Eye (tissue), 1 donor: Measurements from ENCODE around the gene ZBTB20.

ENCODE experiments used
- DNase-seq: peaks from one replicate; pipeline ENCODE4 v3.0.0-alpha.2; 2015

The ZBTB20 gene

GRCh38 chr3:114619771-114620170 is 527.3 kb downstream of the ZBTB20 start:
- no peak for DNase-seq

DNA sequence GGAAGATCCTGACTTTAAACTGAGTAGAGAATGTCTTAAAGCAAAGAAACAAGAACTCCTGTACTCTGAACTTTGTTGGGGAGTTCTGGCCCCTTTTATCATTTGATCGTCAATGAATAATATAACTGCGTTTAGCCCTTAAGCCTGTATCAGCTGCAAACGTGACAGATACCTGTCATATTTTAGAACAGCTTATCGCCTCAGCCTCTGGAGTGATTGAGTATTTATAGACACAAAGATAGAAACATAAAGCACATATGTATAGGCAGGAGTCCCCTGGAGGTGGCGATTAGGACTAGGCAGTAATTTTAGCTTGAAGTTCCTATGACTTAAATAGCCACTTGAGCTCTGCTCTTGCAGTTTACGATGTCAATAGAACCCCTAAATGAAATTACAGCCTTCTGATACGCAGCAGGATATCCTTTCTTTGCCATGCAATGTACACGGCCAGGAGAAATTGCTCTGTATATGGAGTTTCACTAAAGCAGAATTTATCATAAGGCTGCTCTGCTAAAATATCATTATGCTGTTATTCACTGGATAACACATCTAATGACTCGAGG is 531.5 kb downstream of the ZBTB20 start:
- DNase-seq, result no peak

GRCh38 chr3:114609973-114610630 is 537.0 kb downstream of the ZBTB20 start:
- DNase-seq, result no peak

DNA sequence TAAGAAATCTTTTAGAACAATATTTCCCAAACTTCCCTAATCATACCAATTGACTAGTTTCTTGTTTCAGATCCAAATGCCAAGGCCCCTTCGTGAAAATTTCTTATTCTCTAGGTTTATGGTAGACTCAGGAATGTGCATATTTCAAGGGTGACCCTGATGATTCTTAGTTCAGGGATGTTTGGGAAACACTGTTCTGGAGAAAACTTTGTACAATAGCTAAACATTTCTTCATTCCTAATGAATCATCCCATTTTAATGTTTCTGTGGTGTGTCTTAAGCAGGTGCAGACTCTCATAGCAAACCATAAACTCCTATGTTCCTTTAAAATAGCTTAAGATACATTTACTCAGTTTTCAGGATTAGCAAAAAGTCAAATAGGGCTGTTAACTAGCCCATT is 538.8 kb downstream of the ZBTB20 start:
- DNase-seq, result no peak

- no peak for DNase-seq
Measured at GRCh38 chr3:114606336-114606735, 540.8 kb downstream of the ZBTB20 start.

DNA sequence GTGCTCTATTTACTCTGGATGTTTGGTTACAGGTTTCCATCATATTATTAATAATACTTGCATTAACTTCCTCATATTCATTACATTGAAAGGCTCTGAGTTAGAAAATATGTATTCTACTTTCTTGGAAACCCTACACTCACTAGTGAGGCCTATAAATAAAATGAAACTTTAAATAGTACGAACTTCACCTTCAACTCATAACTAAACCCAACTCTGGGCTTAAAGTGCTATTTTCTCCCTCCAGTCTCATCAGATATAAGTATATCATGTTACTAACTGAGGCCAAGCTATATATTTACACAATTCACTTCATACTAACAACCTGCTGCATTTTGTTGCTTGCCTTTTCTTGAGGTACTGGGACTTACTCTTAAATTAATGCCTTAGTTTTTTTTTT is 546.5 kb downstream of the ZBTB20 start:
- DNase-seq, result no peak

GRCh38 chr3:114597871-114598270 is 549.2 kb downstream of the ZBTB20 start:
- no peak for DNase-seq

DNA sequence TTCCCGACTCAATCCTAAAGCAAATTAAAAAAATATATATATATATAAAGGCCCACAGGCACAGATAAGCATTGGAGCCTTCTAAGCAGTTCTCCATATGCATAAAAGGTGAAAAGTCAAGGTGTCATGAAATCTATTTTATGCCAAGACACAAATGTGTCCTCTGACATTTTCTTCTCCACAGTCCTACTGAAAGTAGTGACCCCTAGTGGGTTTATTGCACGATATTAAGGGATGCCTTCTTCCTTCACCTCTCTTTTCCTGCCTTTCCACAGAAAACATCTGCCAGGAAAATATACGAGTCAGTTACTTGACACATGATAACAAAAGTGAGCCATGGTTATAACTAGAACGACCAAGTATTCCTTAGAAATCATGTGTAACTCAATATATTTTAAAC is 550.1 kb downstream of the ZBTB20 start:
- no peak for DNase-seq

DNA sequence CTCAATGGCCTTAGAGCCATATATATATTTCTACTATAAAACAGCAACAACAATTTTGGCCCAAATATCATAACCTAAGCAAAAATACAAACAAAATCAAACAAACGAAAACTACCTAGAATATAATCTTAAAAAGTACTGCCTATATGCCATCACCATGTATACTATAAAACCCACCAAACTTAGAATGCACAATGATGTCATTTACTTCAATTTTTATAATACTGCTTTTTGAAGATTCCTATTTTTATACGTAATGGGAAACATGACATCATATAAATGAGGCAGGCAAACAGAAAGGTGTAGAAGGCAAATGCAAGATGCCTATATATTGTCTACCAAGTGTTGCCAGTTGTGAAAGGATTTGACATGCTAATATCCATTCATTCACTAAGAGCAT is 550.9 kb downstream of the ZBTB20 start:
- no peak for DNase-seq

DNA sequence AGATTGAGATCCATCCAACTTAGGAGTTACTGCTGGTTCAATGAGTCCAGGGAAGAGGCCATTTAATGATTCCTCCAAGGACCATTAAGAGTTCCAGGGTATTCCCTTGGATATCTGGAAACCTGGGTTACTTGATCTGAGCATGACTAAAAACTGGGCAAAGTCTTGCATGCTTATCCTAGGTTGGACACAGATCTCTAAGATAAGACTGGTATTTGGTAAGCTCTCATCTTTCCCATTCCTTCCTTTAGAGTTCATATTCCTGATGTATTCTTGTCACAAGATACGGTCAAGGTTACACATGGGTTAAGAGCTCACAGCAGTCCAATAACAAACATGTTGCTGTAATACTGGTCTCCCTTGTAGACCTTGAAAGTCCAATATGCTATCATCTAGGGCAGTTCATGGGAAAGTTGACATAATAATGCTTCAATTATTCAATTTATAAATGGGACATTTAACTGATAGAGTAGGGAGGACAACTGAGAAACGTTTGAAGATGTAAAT is 551.5 kb downstream of the ZBTB20 start:
- no peak for DNase-seq

- DNase-seq, result no peak
Measured at GRCh38 chr3:114590309-114591047, 556.6 kb downstream of the ZBTB20 start.

GRCh38 chr3:114587986-114588385 is 559.1 kb downstream of the ZBTB20 start:
- no peak for DNase-seq

DNA sequence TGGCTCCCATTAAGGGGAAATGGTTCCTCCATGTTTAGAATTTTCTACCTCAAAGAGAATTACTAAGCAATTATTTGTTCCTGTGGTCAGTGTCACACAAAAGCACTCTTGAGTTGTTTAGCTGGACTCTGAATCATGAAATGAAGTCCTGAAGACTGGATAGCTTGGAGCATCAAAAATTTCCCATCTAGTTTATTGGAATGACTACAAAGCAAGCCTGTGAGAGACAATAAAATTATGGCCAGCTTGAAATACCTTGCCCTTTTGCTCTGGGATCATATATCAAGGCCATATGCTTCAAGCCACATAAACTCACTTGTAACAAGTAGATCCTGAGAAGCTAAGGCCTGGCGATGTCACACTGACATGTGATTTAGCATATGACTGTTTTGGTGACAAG is 561.0 kb downstream of the ZBTB20 start:
- DNase-seq, result no peak

DNA sequence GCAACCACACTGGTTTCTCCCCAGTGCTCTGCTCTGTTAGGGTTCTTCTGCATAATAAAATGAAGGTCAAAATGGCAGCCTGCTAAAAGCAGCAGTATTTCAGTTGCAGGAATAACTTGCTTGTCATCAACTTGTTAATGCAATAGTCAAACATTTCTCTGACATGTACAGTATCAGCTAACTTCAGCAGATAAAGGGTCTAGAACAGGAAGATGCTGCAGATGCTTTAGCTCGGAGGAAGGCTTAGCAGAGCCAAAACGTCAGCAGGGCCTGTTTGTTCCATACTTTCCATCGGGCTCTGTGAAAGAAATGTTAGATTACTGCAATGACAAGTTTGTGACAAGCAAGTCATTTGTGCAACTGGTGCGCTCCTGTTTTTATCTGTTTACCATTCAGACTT is 561.4 kb downstream of the ZBTB20 start:
- no peak for DNase-seq

- no peak for DNase-seq
Measured at GRCh38 chr3:114584734-114585371, 562.2 kb downstream of the ZBTB20 start.

DNA sequence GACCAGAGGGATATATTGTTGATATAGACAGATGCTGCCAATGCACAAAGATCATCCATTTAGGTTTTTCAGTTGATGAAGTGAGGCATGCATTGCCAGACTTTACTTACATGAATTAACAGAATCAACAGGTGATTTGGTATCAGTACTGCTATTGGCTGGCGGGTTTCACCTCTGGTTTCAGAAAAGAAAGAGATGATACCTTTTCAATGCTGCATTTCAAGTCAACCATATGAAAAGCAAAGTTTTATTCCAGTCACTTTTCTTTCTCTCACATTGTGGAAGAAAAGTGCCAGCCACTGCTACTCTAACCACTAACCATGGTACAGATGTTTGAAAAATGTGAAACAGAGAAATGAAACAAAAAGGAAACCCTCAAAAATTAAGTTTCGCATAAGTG is 564.2 kb downstream of the ZBTB20 start:
- DNase-seq, result no peak

GRCh38 chr3:114572364-114573062 is 574.6 kb downstream of the ZBTB20 start:
- DNase-seq, result no peak

GRCh38 chr3:114571363-114571762 is 575.7 kb downstream of the ZBTB20 start:
- no peak for DNase-seq

- DNase-seq, result no peak
Measured at GRCh38 chr3:114569186-114569585, 577.9 kb downstream of the ZBTB20 start.

DNA sequence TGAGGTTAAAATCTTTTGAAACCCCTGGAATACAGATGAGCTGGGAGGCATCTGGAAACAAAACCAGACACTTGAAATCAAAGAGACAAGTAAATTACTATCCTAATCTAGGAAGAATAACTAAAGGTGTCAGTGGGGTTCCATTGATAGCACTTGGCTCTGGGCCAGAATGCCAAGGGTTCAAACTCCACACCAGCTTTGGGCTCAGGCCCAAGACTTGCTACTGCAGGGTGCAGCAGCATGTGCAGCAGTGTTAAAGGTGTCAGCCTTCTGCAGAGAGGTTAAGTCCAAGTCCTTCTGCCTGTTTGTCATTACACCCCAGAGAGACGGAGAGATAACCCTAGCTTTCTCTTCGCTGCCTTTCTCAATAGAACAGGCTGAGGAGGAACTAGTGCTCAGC is 579.3 kb downstream of the ZBTB20 start:
- no peak for DNase-seq

DNA sequence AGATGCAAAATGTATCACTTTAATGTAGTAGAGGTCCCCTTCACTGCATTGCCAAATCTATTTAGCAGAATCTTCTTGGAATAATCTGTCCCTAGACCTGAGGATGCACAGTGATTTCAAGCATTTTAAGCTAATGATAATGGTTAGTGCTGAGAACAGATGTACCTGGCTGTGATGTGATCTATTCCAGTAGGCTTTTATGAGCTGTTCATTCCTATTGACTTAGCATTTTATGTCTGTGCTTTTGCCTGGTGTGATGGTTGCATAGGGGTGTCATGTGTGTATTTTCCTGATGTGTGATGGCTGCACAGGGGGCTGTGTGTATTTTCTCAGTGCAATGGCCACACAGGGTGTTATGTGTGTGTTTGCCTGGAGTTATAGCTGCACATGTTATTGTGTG is 580.3 kb downstream of the ZBTB20 start:
- DNase-seq, result no peak

GRCh38 chr3:114566162-114566755 is 580.8 kb downstream of the ZBTB20 start:
- DNase-seq, result no peak

- DNase-seq, result no peak
Measured at GRCh38 chr3:114565216-114565615, 581.9 kb downstream of the ZBTB20 start.
